GM23338 (cell line): ENCODE measurements around the gene DNAJC15.

Experiments
- EZH2 ChIP-seq: fragments of 200-600 bp; sonication (generic); IDR thresholded peaks from one replicate; pipeline ENCODE4 v1.8.0; 2017; ENCODE audit warnings: antibody characterized with exemption, mild to moderate bottlenecking, low read depth; ENCODE audit not compliant: unreplicated experiment
- TF ChIP-seq, protein P1 (sequence below), 2 experiments: fragments of 200-600 bp in 1 of 2; sonication (generic) in 1 of 2; conservative IDR thresholded peaks; 2 replicates each; pipeline versions ENCODE4 v1.5.1 to v1.6.1; 2016 to 2017; ENCODE audit warnings: antibody characterized with exemption in 2 of 2, low read depth in 2 of 2, mild to moderate bottlenecking in 2 of 2, moderate library complexity in 1 of 2

DNA sequence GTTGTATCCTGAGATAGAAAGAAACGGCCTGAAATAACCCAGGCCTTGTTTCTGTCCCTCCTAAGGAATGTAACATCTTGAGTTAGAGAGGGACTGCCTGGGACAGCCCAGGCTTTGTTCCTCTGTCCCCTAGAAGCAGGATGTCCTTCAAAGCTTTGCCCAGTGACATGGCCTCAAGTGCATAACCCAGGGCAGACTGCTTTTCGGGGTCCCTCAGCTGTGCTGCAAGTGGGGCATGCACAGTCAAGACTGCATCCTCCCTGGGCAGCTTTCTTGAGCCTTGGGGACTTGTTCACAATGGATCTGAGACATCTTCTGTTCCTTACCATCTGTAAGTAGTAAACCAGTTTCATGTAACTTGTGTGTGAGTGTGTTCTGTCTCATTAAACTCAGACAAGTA lies 23.9 kb upstream of the DNAJC15 start:
- TF ChIP-seq, protein P1, sequence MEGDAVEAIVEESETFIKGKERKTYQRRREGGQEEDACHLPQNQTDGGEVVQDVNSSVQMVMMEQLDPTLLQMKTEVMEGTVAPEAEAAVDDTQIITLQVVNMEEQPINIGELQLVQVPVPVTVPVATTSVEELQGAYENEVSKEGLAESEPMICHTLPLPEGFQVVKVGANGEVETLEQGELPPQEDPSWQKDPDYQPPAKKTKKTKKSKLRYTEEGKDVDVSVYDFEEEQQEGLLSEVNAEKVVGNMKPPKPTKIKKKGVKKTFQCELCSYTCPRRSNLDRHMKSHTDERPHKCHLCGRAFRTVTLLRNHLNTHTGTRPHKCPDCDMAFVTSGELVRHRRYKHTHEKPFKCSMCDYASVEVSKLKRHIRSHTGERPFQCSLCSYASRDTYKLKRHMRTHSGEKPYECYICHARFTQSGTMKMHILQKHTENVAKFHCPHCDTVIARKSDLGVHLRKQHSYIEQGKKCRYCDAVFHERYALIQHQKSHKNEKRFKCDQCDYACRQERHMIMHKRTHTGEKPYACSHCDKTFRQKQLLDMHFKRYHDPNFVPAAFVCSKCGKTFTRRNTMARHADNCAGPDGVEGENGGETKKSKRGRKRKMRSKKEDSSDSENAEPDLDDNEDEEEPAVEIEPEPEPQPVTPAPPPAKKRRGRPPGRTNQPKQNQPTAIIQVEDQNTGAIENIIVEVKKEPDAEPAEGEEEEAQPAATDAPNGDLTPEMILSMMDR (conservative IDR thresholded peaks at IDR 0.05; ENCODE audit: low read depth in 2 of 2) = no peak
- TF ChIP-seq EZH2 = no peak
